ENCODE results near the gene CD74.

DNA sequence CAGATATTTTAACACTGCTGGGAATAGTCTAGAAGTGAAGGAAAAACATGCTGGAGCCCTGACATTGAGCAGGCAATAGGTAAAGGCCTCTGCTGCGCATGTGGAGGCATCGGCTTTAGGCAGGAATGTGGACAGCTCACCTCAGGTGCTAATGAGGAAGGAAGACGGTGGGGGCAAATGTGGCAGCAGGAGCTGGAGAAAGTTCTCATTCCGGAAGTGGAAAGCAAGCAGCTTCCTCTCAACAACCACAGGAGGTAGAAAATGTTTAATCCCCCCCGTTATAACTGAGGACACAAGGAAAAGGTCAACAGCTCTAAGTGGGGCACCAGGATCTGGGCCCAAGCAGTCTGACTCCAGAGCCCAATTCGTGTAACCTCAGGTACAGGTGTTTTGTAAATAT is 44.4 kb upstream of the CD74 start:
- TF ChIP-seq EP300 (IDR thresholded peaks at IDR 0.05; ENCODE audit: borderline replicate concordance in 1 of 2, control insufficient read depth in 1 of 2, low read depth in 2 of 2, low read length in 2 of 2) (no peak), RAD51 (IDR thresholded peaks at IDR 0.05) (no peak), BHLHE40 (IDR thresholded peaks at IDR 0.05; ENCODE audit: borderline replicate concordance in 1 of 2, low read depth in 2 of 2, low read length in 1 of 2) (no peak), KAT2A (conservative IDR thresholded peaks at IDR 0.05; ENCODE audit: control insufficient read depth, low read depth, low read length) (no peak), CHD2 (IDR thresholded peaks at IDR 0.05; ENCODE audit: borderline replicate concordance, low read depth, low read length) (no peak)
- TF ChIP-seq, protein P1, sequence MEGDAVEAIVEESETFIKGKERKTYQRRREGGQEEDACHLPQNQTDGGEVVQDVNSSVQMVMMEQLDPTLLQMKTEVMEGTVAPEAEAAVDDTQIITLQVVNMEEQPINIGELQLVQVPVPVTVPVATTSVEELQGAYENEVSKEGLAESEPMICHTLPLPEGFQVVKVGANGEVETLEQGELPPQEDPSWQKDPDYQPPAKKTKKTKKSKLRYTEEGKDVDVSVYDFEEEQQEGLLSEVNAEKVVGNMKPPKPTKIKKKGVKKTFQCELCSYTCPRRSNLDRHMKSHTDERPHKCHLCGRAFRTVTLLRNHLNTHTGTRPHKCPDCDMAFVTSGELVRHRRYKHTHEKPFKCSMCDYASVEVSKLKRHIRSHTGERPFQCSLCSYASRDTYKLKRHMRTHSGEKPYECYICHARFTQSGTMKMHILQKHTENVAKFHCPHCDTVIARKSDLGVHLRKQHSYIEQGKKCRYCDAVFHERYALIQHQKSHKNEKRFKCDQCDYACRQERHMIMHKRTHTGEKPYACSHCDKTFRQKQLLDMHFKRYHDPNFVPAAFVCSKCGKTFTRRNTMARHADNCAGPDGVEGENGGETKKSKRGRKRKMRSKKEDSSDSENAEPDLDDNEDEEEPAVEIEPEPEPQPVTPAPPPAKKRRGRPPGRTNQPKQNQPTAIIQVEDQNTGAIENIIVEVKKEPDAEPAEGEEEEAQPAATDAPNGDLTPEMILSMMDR (IDR thresholded peaks at IDR 0.05 in 2 of 3, conservative IDR thresholded peaks at IDR 0.05 in 1 of 3; ENCODE audit: control insufficient read depth in 2 of 3, extremely low read depth in 1 of 3, insufficient read depth in 1 of 3, low read depth in 3 of 3, low read length in 3 of 3) = no peak

All from GM12878 (cell line).